HG03095 (cell line): ENCODE measurements around the gene PHOX2B.
"Not testable (repeated sequence)": the region's sequence is repeated elsewhere in the genome, so short reads cannot be mapped to it uniquely, and the experiment has no call there.

ENCODE experiments used
- ATAC-seq: cut with Tn5 transposase; IDR thresholded peaks from one replicate; pipeline ENCODE4 v1.9.1; 2021; ENCODE audit warnings: moderate library complexity; ENCODE audit not compliant: unreplicated experiment

The PHOX2B gene

DNA sequence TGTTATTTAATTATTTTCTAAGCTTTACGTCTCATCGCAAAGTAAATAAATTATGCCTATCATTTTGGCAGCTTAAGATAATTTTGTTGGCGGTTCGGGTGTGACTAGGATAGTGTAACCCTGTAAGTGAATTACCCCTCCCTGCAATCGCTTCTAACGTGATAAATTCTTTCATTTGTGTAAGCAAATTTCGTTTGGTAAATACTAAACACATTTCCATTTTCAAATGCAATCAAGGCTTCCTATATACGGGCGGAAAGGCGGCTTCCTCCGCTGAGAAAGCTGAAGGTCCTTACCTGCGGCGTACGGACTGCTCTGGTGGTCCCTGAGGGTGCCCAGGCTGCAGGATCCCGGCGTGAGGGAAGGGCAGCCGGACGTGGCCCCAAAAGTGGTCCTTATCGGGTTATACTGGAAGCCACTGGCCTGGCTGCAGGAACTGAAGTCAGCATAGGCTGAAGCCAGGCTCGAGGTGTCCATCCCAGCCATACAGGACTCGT is 403 bp downstream of the PHOX2B start:
- ATAC-seq = no peak

GRCh38 chr4:41747230-41748055 is 1.1 kb downstream of the PHOX2B start:
- ATAC-seq = no peak

DNA sequence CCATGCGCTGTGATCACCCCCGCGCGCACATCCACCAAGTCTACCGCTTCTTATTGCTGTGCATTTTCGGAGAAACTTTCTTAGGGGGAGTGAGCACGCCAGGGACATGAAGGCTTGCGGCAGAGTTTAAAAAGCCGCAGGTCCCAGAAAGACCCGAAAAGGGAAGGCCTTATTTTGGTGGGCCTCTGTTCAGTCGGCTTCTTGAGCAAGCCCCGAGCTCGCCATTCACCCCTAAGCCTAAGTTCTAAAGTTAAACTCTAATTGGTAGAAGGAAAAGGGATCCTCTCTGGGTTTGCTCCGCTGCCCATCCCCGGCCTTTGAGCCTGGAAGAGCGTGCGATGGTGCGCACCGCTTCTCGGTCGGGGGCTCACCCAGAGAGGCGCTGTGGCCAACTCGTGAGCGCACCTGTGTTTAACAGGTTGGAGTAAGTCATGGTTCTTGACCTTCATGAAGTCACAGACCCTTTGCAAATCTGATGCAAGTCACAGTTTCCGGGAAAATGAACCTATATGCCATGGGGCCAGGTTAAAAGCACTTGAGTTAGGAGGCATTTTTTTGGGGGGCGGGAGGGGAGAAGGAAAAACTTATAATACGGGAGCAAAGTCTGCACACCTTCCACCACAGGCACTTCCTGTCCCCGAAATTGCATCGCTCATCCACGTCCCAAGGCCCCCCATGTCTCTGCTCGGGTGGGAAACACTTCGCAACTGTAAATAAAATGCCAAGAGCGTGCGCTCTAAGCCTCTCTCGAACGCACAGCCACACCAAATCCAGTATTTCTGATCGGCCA is 1.9 kb downstream of the PHOX2B start:
- ATAC-seq = no peak

DNA sequence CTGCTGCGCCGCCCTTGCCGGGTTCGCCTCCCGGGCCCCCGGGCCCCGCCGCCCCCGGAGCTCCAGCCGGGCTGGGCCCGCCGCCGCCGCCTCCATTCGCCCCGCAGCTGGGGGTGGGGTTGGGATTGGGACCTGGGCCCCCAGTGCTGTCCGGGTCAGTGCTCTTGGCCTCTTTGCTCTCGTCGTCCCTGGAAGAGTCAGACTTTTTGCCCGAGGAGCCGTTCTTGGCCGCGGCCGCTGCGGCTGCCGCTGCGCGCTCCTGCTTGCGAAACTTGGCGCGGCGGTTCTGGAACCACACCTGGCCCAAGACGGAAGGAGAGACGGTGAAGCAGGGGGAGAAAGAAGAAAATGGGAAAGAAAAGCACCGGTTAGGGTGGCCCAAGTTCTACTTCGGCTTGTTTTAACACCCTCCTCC is 2.5 kb downstream of the PHOX2B start:
- ATAC-seq = no peak

GRCh38 chr4:41745292-41746024 is 3.1 kb downstream of the PHOX2B start:
- ATAC-seq = no peak

DNA sequence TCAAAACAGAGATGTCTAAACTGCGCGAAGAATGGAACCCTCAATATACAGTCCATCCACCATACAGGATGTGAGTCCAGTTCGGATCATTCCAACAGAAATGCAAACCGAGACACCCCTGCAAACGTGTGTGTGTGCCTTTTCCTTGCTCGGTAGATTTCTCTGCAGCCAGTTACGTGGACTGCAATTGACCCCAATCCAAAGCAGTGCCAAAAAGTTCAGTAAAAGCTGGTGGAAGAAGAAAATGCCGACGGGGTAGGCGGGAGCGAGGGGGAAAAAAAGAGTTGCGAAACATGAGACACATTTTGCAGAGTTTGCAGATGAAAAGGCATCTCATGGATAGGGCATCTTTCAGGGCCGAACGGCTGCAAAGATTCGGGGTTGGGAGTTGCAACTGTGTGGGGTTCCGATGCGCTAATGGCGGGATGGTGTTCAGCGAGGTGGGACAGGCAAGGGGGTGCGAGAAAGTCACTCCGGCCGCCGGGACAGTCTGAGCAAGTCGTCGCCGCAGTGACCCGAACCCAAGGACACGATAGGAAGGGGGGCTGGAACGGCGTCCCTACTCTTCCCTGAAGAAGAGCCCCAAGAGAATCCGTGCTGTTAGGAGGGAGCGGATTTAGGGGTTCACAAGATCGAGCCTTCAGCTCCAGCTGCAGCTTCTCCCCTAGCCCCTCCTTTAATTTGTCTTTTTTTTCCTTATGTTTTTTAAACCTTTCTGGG is 3.8 kb downstream of the PHOX2B start:
- ATAC-seq = no peak

DNA sequence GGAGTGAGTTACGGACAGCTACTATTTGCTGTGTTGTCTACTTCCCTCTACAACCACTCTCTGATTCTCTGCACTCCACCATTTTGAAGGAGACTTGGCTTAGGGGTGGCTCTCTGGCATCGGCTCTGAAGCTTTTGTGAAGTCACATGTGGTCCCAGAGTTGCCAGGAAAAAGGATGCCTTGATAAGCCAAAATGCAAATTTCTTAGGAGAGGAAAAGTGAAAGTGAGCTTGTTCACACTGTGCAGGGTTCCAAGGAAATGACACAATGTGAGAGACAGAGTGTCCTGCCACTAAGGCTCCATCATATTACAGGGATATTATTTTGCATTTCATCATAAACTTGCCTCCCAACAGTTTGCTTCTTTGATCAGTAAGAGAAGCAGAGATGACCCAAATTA is 7.2 kb downstream of the PHOX2B start:
- ATAC-seq = no peak

GRCh38 chr4:41737491-41737890 is 11.0 kb downstream of the PHOX2B start:
- not testable (repeated sequence) for ATAC-seq

GRCh38 chr4:41734371-41734770 is 14.2 kb downstream of the PHOX2B start:
- no peak for ATAC-seq

DNA sequence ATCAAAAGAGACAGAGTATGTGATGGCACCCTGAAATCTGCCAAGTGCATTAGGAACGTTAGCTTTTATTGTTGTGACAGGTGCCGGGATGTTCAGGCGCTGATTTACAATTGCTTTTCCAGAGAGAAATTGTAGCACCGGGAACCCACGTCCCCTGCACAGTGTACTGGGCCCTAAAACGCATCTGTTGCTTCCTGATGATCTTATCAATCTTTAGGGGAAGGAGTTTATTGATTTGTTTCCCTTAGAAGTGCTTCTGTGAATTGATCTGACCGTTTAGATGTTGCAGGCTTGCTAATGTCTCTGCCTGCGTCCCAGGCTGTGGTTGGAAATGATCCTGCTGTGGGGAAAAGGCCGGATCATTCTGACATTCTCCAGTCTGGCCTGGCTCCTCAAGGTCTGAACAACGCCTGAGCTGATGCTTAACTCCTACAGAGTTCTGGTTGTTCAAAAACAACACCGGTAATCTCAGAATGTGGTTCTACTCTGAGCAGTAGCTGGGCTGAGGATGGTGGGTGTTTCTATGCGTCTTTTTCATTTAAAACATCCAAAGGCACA is 16.9 kb downstream of the PHOX2B start:
- no peak for ATAC-seq

GRCh38 chr4:41728573-41728913 is 20.0 kb downstream of the PHOX2B start:
- ATAC-seq = no peak

DNA sequence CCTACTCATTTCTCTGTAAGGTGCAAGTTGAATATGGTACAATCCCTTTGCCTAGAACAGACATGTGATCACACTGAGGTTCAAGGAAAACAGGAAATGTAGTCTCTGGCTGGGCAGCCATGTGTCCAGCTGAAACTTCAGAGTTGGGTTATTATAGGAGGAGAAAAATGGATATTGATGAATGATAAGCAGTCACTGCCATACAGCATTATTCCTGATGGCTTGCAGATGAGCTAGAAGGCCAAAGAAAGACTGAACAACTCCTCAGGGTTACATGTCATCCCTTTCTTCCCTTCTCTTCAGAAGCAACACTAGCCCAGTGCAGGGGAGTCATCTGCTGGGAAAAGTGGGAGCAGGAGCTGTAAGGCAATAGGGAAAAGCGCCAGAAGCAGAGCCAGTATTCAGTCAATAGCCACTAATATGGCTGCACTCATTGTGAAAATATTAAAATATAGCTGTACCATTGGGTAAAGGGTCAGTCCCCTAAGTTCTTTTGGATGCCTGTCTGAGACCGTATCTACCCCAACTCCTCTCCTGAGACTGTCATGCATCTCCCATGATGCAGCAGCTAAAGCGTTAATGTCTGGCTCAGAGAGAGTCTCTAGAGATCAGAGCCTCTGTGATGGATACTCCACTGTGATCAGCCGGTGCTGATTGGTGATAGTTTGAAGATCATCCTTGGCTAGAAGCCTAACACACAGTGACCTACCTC is 20.5 kb downstream of the PHOX2B start:
- ATAC-seq = no peak

DNA sequence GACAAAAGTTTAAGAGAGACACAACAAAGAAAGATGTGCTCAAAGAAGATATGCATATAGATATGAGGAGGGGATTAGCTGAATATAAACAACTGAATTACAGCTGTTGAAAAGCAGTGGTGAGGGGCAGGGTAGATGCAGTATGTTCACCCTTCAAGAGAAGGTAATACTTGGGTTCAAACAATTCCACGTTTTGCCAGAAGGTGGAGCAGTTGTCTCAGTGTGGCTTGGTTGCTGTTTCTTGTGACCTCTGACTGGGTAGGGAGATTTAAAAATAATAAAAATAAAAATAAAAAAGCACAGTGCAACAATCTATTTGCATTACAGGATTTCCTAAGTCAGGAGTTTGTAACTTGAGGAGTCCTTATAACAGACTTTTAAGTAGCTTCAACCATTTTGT is 23.3 kb downstream of the PHOX2B start:
- ATAC-seq = no peak

DNA sequence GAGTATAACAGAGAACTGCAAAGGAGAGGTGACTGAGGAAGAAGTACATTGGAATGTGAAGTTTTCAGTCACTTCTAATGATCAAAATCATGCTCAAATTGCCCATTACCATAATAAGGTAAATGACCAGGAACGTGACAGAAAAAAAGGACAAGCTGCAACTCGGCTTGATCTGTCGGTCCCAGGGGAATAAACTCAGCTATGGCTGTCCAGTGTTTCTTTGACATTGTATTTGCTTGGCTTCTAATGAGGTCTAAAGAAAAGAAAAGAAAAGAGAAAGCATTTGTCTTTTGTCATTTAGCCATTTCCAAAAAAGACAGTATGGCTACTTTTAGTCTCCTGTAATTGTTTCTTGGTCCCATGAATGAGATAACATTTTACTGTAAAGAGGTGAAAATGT is 25.2 kb downstream of the PHOX2B start:
- ATAC-seq = no peak

DNA sequence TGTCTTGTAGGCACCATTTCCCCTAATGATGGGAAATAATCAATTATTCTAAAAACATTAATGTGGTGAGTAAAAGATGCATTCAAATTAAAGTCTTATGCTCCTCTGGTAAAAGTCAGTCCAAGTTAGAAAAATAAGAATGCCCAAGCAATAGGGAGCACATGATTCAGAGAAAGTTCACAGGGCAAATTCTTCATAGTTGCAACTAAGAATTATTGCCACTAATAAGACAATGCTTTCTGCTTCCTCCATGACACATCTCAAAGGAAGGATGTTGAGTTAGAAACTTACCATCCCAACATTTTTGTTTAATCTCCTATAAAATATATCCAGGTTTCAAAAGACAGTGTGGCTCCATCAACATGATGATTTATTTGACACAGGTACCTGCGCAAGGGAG is 26.3 kb downstream of the PHOX2B start:
- no peak for ATAC-seq

DNA sequence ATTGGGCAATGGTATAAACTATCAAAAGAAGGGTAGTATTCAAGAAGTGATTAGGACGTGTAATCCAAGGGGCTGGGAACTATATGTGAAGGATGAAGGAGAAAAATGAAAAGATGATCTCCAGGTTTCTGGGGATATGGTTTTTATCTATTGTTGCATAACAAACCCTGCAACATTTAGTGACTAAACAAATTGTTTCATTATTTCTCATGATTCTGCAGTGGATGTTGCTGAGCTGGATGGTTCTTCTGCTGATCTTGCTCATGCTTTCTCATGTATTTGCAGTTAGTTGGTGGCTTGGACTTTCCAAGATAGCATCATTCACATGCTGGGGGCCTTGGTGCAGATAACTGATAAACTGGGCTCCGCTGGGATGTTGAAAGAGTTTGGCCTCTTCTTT is 29.1 kb downstream of the PHOX2B start:
- ATAC-seq = no peak

DNA sequence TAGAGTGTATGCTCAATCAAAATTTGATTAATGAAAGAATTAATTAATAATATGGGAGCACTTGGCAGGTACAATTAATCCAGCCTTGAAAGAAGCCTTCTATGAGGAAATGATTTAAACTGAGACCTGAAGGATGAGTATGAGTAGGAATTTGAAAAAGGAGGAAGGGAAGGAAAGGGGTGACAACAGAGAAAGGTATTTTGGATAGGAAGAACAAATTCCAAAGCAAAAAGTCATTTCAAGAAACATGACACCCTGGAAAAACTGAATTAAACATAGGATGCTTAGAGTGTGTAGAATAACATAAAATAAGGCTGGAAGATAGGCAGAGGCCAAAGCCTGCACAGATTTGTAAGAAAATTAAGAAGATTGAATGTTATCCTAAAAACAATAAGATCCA is 29.6 kb downstream of the PHOX2B start:
- ATAC-seq = no peak

DNA sequence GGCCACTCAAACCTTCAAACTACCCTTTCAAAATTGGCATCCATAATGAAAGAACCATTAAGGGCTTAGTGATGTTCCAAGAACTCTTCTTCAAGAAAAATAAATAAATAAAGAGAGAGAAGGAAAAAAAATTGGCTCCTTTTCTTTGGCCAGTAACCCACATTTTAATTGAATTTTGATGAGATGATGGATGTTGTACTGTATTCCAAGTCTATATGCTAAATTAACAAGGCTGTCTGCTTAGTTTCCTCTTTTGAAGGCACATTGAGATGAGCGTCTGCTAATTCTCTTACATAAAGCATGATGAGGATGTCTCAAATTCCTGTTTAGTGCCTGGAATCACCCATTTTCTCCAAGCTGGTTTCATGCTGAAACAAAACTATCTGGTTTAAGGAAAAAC is 33.4 kb downstream of the PHOX2B start:
- ATAC-seq = no peak

- ATAC-seq = no peak
Measured at GRCh38 chr4:41714364-41715000, 34.0 kb downstream of the PHOX2B start.
